Stimulated activated CD4-positive, alpha-beta T cell treated with anti-CD3 and anti-CD28 coated beads, Interleukin-15, amount 100 ng/mL, for 24 hours (primary cell): ENCODE results near the gene PRDM8.

Experiments
- DNase-seq: peaks from one replicate; pipeline ENCODE4 v3.0.0-alpha.2; 2020

Gene PRDM8

GRCh38 chr4:80202190-80202711 is 4.9 kb downstream of the PRDM8 start:
- peak; percentile 85 for DNase-seq

GRCh38 chr4:80202741-80203553 is 5.6 kb downstream of the PRDM8 start:
- DNase-seq = peak; percentile 63

- no peak for DNase-seq
These were observed 7.2 kb downstream of the PRDM8 start for GRCh38 chr4:80204433-80205011.

- DNase-seq = no peak
These were observed 8.8 kb downstream of the PRDM8 start for GRCh38 chr4:80206111-80206510.

GRCh38 chr4:80206521-80207171 is 9.3 kb downstream of the PRDM8 start:
- DNase-seq = no peak

DNA sequence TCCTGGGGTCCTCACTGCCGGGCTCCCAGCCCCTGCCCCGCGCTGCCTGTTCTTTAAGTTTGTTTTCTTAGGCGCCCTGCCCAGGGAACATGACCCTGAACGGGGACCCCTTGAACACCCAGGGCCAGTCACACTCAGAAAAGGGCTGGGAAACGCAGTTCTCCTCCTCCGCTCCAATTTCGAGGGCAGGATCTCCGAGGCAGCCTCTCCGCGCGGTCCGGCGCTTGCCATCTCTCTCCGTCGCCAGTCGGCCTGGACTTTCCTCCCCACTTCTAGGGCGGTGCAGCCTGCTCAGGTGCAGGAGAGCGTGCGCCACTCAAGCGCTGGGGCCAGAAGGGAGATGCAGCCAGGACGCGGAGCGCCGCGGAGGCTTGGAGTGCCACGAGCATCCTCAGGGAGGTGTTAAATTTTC is 9.9 kb downstream of the PRDM8 start:
- DNase-seq = no peak

- DNase-seq = no peak
These were observed 10.4 kb downstream of the PRDM8 start for GRCh38 chr4:80207664-80208063.

GRCh38 chr4:80208610-80209339 is 11.5 kb downstream of the PRDM8 start:
- DNase-seq = no peak

DNA sequence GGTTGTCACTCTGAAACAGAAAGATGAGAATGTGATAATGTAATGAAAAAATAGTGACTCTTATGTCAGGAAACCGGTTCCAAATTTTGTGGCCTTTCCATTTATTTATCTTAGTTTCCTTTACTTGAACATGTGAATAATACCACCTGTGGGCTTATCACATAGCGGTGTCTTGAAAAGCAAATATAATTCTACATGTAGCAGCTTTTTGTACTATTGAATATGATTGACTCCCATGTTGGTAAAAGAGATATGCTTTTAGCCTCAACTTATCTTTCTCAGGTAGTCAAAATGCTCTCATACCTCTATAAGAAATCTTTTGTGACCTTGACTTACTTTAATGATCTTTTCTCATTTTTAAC is 12.0 kb downstream of the PRDM8 start:
- no peak for DNase-seq

DNA sequence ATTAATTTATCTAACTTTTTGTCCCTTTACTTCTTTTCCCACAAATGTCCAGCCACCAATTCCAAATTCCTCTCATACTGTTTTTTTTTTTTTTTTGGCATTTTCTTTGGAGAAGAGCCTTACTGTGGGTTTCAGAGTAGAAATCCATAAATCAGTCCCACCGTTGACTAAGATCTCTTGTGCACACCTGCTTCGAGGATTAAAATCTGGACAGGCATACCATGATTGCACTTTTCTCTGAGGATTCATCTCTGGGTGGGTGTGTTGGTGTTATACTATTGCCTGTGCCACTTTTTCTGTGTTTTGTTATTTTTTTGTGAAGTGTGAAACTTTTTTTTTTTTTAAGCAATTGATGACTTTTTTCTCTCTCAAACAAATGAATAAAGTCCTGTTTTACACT is 13.2 kb downstream of the PRDM8 start:
- DNase-seq = no peak

DNA sequence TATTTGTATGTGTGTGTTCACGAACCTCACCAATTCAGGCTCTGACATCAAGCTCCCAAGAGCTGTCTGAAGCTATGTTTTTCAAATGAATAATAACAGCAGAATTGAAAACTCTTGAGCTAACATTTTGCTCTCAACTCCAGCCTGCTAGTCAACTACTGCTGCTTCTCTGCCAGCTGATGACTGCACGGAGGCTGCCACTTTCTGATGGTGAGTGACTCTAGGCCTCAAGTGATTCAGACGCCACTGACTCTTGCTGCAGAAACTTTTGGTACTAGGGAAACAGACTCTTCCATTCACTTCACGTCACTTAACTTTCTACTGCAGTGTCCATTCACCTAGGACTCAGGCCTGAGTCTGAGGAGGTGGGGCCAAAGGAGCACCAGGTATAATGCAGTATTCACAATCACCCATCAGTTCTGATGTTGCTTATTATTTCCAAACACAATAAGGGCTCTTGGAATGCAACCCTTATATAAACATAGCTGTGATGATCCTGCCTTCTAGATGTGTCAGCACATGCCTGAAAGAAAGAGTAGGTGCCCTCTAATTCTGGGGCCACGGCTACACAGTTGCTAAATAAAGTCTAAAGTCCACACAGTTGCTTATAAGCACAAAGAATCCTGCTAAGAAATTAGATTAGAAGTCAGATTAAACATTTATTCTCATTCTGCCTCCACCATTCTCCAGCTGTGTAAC is 16.0 kb downstream of the PRDM8 start:
- no peak for DNase-seq

DNA sequence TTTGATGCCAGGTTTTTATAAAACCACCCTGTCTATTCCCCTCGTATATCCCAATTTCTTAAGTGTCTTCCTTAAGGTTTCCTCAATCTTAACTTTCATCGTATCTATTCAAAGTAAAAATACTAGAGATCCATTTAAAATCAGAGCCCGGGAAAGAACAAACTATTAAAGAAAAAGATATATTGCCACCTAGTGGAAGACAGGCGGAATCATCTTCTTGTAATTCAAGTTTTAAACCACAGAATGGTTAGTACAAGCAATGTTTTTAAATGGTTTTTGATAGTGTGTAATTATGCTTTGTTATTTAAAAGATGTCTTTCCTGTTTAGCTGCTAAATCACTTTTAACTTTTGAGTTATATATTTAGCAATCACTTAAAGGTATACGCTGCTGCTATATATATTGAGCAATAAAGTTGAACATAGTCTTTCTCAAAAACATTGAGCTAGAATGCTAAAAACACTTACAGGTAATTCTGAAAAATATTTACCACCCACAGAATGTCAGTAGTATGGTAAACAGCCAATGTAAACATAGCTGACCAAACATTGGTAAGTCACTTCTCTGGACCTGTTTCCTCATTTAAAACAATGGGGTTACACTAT is 18.2 kb downstream of the PRDM8 start:
- no peak for DNase-seq

DNA sequence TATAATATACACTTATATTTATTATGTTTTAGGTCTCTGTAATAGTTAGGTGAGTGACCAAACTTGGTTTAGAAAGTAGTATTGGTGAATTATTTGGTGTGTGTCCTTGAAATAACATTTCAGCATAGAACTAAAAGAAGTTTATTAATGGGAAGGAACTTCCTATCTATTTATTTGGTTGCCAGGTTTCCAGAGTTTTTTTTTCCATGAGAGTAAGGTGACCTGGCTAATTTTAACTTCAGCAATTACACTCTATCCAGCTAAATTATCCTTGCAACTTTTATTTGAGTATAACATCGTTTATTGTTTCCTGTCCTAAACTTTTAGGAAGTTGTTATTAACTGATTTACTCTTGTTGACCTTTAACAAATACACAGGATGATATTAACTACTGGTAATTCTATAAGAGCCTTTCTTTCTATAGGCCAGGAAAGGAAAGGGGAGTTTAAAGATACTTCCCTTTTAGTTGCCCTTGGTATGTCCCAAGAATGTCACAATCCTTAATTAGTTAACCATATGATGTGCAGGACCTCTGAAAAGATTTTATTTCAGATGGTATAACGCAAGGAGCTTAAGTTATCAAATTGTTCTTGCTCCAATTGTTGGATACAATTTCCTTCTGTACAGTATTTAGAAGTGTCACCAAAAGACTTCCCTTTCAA is 18.9 kb downstream of the PRDM8 start:
- DNase-seq = no peak

- no peak for DNase-seq
These were observed 22.2 kb downstream of the PRDM8 start for GRCh38 chr4:80219301-80220025.

DNA sequence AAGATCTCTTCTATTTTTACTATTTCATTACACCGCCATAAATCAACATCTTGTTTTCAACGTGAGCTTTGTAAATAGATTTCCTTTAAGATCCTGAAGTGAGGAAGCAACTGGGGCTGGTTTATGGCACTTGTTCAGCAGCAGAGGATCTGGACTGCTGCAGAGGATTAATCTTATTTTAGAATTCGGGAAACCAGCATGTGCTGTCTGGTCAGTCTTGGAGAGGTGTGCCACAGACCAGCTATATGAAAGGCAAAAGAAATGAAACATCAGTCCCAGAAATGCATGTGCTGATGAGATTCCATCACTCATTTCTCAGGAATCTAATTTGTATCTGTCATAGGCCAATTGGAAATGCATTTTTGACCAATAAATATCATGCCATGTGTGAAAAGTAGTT is 23.4 kb downstream of the PRDM8 start:
- no peak for DNase-seq

- no peak for DNase-seq
These were observed 23.9 kb downstream of the PRDM8 start for GRCh38 chr4:80221161-80221560.

DNA sequence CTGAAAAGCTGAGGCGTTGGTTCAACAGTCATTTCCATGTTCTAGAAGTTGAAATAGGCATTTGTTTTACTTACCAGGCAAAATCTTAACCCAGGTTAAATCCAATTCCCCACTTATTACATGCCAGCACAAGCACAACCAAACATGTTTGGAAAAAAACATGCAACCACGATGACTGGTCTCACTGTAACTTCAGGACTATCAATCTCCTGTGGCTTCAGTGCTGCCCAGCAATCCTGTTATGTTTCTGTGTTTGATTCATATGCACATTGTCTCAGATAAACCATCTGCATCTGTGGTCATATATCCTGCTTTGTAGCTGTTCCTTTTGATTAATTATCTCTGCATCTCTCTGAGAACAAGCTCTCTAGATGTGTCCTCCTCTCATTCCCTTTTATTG is 28.3 kb downstream of the PRDM8 start:
- no peak for DNase-seq

DNA sequence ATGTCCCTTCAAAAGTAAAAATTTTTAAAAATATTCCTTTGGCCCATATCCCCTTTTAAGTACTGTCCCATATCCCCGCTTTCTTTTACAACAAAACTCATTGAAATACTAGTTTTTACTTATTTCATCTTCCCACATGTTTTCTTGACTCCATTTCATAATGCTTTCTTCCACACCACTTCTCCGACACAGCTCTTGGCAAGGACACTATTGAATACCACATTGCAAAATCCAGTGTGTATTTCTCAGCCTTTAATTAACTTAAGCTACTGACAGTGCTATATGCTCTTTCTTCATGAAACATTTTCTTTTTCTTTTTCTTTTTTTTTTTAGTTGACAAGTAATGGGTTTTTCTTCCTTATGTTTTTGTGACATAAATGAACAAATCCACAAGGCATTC is 28.8 kb downstream of the PRDM8 start:
- no peak for DNase-seq

- no peak for DNase-seq
These were observed 31.2 kb downstream of the PRDM8 start for GRCh38 chr4:80228460-80228859.

DNA sequence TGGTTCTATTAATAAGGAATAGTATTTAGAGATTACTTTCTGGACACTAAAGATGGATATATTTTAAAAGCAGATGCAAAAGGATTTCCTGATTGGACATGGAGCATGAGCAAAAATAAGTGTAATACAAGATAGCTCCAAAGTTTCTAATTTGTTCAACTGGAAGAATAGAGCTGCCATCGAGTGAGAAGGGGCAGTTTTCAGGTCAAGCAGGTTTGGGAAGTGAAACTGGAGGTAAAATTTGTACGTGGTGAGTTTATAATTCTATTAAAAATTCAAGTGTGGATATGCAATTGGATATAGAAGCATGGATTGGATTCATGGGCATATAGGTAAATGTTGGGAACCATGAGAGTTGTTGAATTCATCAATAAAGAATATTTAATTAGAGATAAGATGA is 31.8 kb downstream of the PRDM8 start:
- DNase-seq = no peak

DNA sequence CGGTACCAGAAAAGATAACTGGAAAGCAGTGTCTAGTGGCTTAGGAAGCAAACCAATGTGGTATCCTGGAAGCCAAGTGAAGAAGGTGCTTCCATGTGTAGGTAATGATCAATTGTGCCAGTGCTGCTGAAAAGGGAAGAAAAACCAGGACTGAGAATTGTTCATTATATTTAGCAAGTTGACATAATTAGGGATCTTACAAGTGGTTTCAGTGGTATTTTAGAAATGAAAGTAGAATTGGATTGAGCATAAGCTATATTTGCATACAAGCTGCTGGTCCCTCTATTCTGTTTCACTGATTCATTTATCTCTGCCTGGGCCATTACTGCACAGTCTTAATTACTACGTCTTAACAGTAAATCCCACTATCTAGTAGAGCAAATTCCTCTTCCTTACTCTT is 32.3 kb downstream of the PRDM8 start:
- no peak for DNase-seq
